Left forelimb (tissue), 1 donor: ENCODE results near the gene KATNIP.
A peak's percentile ranks its signal among the peaks of the same experiment; 100 is the strongest.

Experiments used
- DNase-seq: peaks from one replicate; pipeline ENCODE4 v3.0.0-alpha.2; 2018; ENCODE audit warnings: low spot score

The KATNIP gene

GRCh38 chr16:27549746-27550581 is at the start of gene KATNIP, which contains the start of gene GTF3C1:
KATNIP (plus strand) TSS chr16:27550144; CDS start chr16:27550171, 27 bp downstream.
GTF3C1 (minus strand) TSS chr16:27549913; CDS start chr16:27549890, 23 bp downstream.
- DNase-seq: peak; percentile 100

- no peak for DNase-seq
These were observed 49.1 kb upstream of the KATNIP start for GRCh38 chr16:27500801-27501200.

GRCh38 chr16:27503662-27504061 is 46.3 kb upstream of the KATNIP start:
- no peak for DNase-seq

- DNase-seq: no peak
These were observed 44.4 kb upstream of the KATNIP start for GRCh38 chr16:27505297-27506236.

- DNase-seq: no peak
These were observed 43.2 kb upstream of the KATNIP start for GRCh38 chr16:27506771-27507170.

- no peak for DNase-seq
These were observed 41.5 kb upstream of the KATNIP start for GRCh38 chr16:27508476-27508875.

GRCh38 chr16:27511657-27512448 is 38.1 kb upstream of the KATNIP start:
- DNase-seq: no peak

- no peak for DNase-seq
These were observed 35.1 kb upstream of the KATNIP start for GRCh38 chr16:27514806-27515205.

- no peak for DNase-seq
These were observed 34.0 kb upstream of the KATNIP start for GRCh38 chr16:27515874-27516353.

GRCh38 chr16:27516365-27516764 is 33.6 kb upstream of the KATNIP start:
- no peak for DNase-seq

- no peak for DNase-seq
These were observed 32.3 kb upstream of the KATNIP start for GRCh38 chr16:27517664-27518063.

GRCh38 chr16:27518226-27518625 is 31.7 kb upstream of the KATNIP start:
- DNase-seq: no peak

- no peak for DNase-seq
These were observed 28.8 kb upstream of the KATNIP start for GRCh38 chr16:27520982-27521673.

- DNase-seq: no peak
These were observed 27.7 kb upstream of the KATNIP start for GRCh38 chr16:27522173-27522707.

- DNase-seq: no peak
These were observed 23.8 kb upstream of the KATNIP start for GRCh38 chr16:27526180-27526579.

- DNase-seq: no peak
These were observed 21.6 kb upstream of the KATNIP start for GRCh38 chr16:27528294-27528693.

GRCh38 chr16:27529962-27530361 is 20.0 kb upstream of the KATNIP start:
- no peak for DNase-seq

GRCh38 chr16:27531186-27531585 is 18.8 kb upstream of the KATNIP start:
- DNase-seq: no peak

- DNase-seq: no peak
These were observed 17.8 kb upstream of the KATNIP start for GRCh38 chr16:27531826-27532800.

- no peak for DNase-seq
These were observed 15.7 kb upstream of the KATNIP start for GRCh38 chr16:27534256-27534655.
